NCI-H524 treated with DMSO at 0.1 percent for 48 hours (cell line): ENCODE measurements around the gene ADGB.
A peak's percentile ranks its signal among the peaks of the same experiment; 100 is the strongest.
"Not testable (repeated sequence)": the region's sequence is repeated elsewhere in the genome, so short reads cannot be mapped to it uniquely, and the experiment has no call there.

Source experiments
- DNase-seq: peaks from one replicate; lab custom pipeline; 2025; lab: John Stamatoyannopoulos, UW

ADGB gene

GRCh38 chr6:146815511-146816462 lies 217.0 kb downstream of the ADGB start:
- not testable (repeated sequence) for DNase-seq

DNA sequence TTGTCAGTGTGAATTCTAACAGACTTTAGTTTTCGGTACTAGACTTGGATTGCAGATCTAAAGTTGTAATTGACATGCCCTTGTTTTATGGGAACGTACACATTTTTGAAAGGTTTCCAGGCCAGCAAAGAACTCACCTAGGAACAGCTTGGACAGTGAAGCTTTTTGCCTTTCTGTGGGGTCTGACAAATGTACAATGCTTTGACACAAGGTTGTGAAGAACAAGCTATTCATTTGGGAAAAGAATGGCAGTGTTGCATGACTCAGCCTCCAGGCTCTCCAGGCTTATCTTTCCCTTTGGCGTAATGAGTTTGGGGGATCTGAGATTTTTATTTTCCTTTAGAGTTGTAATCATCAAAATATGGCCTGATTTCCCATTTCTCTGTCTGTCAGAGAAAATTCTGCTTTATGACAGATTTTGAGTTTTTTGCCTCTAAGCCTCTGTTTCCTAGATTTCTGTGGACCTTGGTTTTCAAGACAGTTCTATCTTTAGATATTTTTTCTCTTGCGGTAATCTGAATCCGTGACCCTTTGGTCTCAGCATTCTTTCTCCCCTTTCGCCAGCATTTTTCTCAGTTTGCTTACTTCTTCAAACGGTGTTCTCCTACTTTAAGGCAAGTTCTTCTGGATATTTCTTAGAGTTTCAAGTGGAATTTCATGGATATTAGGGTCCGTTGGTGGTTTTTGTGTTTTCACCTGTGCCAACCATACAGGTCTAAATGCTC lies 221.0 kb downstream of the ADGB start:
- no peak for DNase-seq

DNA sequence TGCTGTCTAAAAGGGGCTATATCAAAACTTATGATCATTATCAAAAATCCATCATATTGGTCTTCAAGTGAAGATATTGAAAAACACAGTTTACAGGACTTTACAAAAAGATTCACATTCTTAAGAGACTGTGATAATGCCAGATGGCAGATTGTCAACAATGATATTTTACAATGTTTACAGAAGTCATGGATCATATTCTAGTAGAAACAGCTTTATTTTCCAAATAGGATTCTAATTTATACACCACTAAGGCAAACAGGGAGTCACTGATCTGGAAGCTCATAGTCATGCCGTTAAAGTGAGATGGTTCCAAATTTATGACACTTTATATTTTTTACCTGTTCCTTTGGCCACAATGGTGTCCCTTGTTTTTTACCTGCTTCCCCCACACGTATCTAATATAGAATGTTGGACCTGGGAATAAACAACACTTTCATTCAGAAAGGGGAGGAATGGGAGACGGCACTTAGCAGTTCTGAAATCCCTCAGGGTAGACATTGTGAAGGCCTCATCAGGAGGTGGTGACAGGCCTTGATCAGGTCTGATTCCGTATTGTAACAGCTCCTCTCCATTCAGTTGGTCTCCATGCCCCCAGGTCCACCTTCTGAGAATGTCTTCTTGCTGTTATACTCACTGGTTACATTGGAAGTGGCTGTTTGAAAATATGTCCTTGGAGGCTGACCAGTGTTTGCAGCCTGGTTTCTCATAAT lies 228.6 kb downstream of the ADGB start:
- no peak for DNase-seq

- no peak for DNase-seq
These were observed 231.2 kb downstream of the ADGB start for GRCh38 chr6:146829792-146830565.

- DNase-seq = no peak
These were observed 234.4 kb downstream of the ADGB start for GRCh38 chr6:146833157-146833556.

GRCh38 chr6:146840216-146840615 lies 241.4 kb downstream of the ADGB start:
- peak; percentile 4 for DNase-seq

GRCh38 chr6:146840641-146841040 lies 241.9 kb downstream of the ADGB start:
- no peak for DNase-seq

GRCh38 chr6:146847426-146847825 lies 248.7 kb downstream of the ADGB start:
- no peak for DNase-seq

- no peak for DNase-seq
These were observed 251.6 kb downstream of the ADGB start for GRCh38 chr6:146850238-146850896.

DNA sequence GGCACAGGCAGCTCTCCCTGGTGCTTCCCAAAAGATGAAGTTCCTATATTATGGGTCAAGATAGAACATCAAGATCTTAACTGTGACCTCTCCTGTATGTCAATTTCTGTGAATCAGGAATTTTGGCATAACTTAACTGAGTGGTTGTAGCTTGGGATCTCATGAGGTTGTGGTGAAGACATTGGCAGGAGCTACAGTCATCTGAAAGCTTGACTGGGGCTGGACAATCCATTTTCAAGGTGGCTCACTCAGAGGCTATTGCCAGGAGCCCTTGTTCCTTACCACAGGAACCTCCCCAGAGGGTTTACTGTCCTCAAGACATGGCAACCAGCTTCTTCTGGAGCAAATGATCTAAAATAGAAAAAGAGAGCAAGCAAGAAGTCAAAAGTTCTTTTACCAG lies 252.2 kb downstream of the ADGB start:
- DNase-seq = no peak

- DNase-seq = no peak
These were observed 253.1 kb downstream of the ADGB start for GRCh38 chr6:146851837-146852236.

DNA sequence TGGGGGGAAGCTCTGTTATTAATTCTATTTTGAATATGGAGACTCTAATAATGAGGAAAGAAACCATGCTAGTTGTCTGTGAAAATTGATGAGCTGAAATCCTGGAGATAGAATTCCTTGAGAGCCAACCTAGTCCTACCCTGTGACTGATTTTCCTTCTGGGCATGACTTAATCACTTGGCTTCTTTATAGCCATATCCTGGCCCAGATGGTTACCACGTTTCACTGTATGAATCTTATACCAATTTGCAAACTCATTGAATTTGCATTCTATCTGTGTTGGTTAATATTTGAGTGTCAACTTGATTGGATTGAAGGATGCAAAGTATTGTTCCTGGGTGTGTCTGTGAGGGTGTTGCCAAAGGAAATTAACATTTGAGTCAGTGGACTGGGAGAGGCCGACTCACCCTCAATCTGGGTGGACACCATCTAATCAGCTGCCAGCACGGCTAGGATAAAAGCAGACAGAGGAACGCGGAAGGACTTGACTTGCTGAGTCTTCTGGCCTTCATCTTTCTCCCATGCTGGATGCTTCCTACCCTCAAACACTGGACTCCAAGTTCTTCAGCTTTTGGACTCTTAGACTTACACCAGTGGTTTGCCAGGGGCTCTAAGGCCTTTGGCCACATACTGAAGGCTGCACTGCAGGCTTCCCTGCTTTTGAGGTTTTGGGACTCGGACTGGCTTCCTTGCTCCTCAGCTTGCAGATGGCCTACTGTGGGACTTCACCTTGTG lies 255.9 kb downstream of the ADGB start:
- not testable (repeated sequence) for DNase-seq

- no peak for DNase-seq
These were observed 257.1 kb downstream of the ADGB start for GRCh38 chr6:146855889-146856288.

- DNase-seq = no peak
These were observed 257.5 kb downstream of the ADGB start for GRCh38 chr6:146856296-146856695.

DNA sequence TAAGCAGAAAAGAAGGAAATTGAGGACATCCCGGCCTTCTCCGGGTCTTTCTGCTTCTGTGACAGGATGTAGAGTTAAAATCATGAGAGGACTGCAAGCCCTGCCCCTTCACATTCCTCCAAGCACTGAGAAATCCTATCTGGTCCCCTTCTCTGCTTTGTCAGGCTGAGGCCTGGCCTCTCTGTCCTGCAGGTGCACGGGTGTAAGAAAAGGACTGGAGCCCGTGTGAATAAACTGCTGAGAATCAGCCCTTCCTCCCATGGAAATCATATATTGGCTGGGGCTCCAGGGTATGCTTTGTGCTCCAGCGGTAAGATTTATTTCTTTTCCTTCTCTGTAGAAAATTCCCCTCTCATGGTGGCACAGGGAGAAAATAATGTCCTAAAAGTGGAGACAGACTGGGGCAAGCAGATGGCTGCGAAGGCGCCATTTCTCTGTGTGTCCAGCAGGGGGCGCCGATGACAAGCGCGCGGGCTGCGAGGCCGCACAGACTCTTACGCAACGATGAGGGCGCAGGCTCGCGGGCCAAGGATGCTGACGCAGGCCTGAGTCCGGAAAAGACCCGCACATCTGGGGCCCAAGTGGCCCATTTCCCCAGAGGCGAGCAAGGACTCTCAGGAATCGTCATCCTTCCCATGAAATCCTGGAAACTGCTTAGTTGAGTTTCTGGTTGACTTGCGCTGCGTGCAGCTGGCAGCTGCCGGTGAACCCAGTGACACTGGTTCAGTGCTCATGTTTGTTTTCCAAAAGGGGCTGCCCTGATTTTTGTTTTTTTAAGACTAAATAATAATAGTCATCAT lies 258.6 kb downstream of the ADGB start:
- peak; percentile 16 for DNase-seq

- no peak for DNase-seq
These were observed 259.2 kb downstream of the ADGB start for GRCh38 chr6:146857980-146858347.

- DNase-seq = no peak
These were observed 260.4 kb downstream of the ADGB start for GRCh38 chr6:146859206-146859605.

DNA sequence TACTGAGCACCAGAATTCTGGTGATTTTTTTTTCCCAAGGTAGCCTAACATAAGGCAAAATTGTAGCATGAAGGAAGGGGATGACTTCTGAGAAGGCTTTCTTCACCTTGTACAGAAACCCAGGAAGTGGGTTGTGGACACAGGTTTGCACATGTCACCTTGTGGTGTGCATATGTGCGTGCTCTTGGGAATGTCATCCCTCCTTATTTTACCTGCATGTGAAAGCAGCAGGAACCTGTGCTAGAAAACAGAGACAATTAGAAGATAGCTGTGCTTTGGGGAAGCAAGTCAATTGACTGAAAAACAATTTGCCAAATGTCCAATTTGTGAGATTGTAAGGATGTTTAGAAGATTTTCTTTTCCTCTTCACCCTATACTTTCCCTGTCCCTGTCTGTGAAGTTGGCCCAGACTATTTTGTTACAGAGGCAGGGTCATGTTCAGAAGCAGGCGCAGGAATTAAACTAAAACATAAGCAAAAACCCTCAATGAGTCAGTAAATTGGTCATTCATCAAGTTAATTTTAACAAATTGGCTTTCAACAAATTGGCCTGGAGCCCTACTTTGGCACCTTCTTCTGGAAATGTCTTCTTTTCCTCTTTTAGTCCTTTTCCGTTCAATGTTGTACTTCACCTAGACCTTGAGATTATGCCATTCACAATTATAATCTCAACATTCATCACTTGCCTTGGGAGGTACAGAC lies 261.2 kb downstream of the ADGB start:
- DNase-seq = no peak

- DNase-seq = no peak
These were observed 261.8 kb downstream of the ADGB start for GRCh38 chr6:146860583-146860982.
